ENCODE data around the gene SWI5.

DNA sequence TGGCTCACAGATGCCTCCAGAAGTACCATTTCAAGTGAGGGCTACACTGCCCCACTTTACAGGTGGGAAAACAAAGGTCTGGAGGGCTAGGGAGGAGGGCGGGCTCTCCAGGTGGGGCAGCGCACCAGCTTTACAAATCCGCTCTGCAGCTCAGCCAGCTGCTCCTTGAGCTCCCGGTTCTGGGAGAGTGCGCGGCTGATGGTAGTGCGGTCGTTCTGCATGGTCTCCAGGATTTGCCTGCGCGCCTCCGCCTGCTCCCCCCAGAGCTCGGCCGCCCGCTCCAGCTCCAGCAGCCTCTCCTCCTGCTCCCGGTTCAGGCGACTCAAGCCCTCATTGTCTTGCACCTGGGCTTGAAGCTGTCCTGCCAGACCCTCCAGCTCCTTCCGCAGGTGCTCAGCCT is 15.7 kb upstream of the SWI5 start:
- no peak for TF ChIP-seq GATA3 (IDR thresholded peaks at IDR 0.05; ENCODE audit: low read depth, low read length)
- TF ChIP-seq GATA2 (IDR thresholded peaks at IDR 0.05; ENCODE audit: low read depth, low read length), result no peak

All from SH-SY5Y (cell line).